Vagina (tissue), 2 donors: Measurements from ENCODE around the gene NPIPB2. TPM values are rescaled to one million over a fixed set of nuclear protein-coding genes. Genes with fewer than 3 reads are reported as not detected.
"Not testable (repeated sequence)": the region's sequence is repeated elsewhere in the genome, so short reads cannot be mapped to it uniquely, and the experiment has no call there.

Experiments
- DNase-seq, 2 donors: peaks; one replicate each; pipeline ENCODE4 v3.0.0-alpha.2; 2017; ENCODE audit errors: extremely low spot score in 2 of 2
- H3K27ac ChIP-seq: fragments of 200-600 bp; sonication (generic); one replicate; pipeline ENCODE4 v1.5.1; 2019
- H3K27me3 ChIP-seq: fragments of 200-600 bp; sonication (generic); one replicate; pipeline ENCODE4 v1.5.1; 2019
- H3K36me3 ChIP-seq, 2 donors: fragments of 200-600 bp; sonication (generic); one replicate each; pipeline ENCODE4 v1.5.1; 2017 to 2019
- H3K4me1 ChIP-seq: fragments of 200-600 bp; sonication (generic); one replicate; pipeline ENCODE4 v1.5.1; 2019
- H3K4me3 ChIP-seq, 2 donors: fragments of 200-600 bp; sonication (generic); 1 replicate in 1 of 2; 2 replicates in 1 of 2; pipeline ENCODE4 v1.5.1; 2016 to 2019
- H3K9me3 ChIP-seq: fragments of 200-600 bp; sonication (generic); one replicate; pipeline ENCODE4 v1.5.1; 2019
- POLR2A ChIP-seq, 2 donors: fragments of 450-650 bp; IDR thresholded peaks; one replicate each; pipeline ENCODE4 v1.6.1; 2017; ENCODE audit warnings: antibody characterized with exemption in 2 of 2, mild to moderate bottlenecking in 2 of 2, moderate library complexity in 2 of 2
- POLR2AphosphoS5 ChIP-seq, 2 donors: sonication (generic); formaldehyde crosslinking; IDR thresholded peaks; one replicate each; pipeline ENCODE4 v1.9.0; 2017; ENCODE audit warnings: antibody characterized with exemption in 2 of 2, mild to moderate bottlenecking in 2 of 2, low read depth in 1 of 2; ENCODE audit not compliant: insufficient read depth in 1 of 2
- intact Hi-C: fragments of 100-400 bp; cut with DNase I; formaldehyde crosslinking; loops from one replicate; pipeline ENCODE4 v1.15.1; 2023
- total RNA-seq: library from RNA; depleted of rRNA; stranded (reverse); fragments of >200 nt; gene quantifications from one replicate; pipeline ENCODE4 v1.2.3, GENCODE V29; 2016
- TF ChIP-seq, protein P1 (sequence below), 3 experiments: fragments of 450-650 bp in 2 of 3; fragments of 200-600 bp in 1 of 3; sonication (generic) in 1 of 3; IDR thresholded peaks; one replicate each; pipeline ENCODE4 v1.5.1; 2017 to 2019; ENCODE audit warnings: antibody characterized with exemption in 3 of 3, mild to moderate bottlenecking in 2 of 3, moderate library complexity in 2 of 3

NPIPB2 gene
- total RNA-seq, 1 donor from 2014 or later, result 13.5 TPM

DNA sequence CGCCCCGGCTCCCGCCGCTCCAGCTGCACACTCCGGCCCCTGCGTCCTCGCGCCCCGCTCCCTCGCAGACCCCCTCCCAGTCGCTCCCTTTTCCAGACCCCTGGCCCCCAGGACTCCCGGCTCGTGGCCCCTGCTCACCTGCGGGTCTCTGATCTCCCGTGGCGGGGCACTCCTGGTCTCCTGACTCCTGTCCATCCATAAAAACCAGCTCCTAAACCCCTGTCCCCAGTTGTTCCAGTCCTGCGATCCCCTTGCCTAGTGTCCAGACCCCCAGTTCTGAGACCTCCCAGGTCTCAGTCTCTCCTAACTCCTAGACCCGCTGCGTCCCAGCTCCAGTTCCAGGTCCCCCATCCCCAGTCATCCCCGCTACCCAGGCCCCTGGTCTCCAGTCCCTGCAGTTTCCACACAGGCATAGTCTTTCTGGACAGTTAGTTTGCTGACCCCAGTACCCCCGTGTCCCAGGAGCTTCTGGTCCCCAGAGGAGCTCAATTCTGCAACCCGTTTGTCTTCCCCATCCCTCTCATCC, 35.1 kb upstream of the NPIPB2 start:
- Histone ChIP-seq H3K27me3 (no peaks in the 10 kb centered on the region), H3K27ac (peak overlapping the region; percentile 92), H3K9me3 (no peaks in the 10 kb centered on the region), H3K4me3 (peak overlapping the region; percentile 90 to 97), H3K36me3 (peaks cover 0 to 3% of the 10 kb centered on the region in 2 donors), H3K4me1 (peaks cover 28% of the 10 kb centered on the region)
- TF ChIP-seq POLR2A (IDR thresholded peaks at IDR 0.05) (no peak), POLR2AphosphoS5 (IDR thresholded peaks at IDR 0.05; ENCODE audit: insufficient read depth in 1 of 2, low read depth in 1 of 2) (no peak)
- TF ChIP-seq, protein P1, sequence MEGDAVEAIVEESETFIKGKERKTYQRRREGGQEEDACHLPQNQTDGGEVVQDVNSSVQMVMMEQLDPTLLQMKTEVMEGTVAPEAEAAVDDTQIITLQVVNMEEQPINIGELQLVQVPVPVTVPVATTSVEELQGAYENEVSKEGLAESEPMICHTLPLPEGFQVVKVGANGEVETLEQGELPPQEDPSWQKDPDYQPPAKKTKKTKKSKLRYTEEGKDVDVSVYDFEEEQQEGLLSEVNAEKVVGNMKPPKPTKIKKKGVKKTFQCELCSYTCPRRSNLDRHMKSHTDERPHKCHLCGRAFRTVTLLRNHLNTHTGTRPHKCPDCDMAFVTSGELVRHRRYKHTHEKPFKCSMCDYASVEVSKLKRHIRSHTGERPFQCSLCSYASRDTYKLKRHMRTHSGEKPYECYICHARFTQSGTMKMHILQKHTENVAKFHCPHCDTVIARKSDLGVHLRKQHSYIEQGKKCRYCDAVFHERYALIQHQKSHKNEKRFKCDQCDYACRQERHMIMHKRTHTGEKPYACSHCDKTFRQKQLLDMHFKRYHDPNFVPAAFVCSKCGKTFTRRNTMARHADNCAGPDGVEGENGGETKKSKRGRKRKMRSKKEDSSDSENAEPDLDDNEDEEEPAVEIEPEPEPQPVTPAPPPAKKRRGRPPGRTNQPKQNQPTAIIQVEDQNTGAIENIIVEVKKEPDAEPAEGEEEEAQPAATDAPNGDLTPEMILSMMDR (IDR thresholded peaks at IDR 0.05), result no peak
- intact Hi-C loops, result loop anchor here (10.0 kb wide), 1 partner anchor 88 kb away; no protein-coding TSS in a partner anchor
- no peak for DNase-seq

DNA sequence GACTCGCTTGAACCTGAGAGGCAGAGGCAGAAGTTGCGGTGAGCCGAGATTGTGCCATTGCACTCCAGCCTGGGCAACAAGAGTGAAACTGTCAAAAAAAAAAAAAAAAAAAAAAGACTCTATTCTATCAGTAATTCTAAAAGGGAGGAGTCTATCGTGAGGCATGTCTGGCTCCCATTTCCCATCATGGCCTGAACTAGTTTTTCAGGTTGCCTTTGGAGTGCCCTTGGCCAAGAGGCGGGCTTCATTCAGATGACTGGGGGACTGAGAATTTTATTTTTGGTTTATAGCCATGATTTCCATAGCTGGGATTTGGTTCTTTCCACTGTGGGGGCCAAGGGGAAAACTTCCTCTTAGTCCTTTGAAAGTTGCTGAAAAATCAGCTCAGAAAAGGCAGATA, 31.2 kb upstream of the NPIPB2 start:
- intact Hi-C loops, result loop anchor here (10.0 kb wide), 1 partner anchor 92 kb away; no protein-coding TSS in a partner anchor
- H3K27ac ChIP-seq, result no peak overlapping the region
- H3K4me1 ChIP-seq, result peaks cover 22% of the 10 kb centered on the region
- peaks cover 0 to 3% of the 10 kb centered on the region in 2 donors for H3K36me3 ChIP-seq
- TF ChIP-seq POLR2A (IDR thresholded peaks at IDR 0.05), result no peak
- no peak for TF ChIP-seq POLR2AphosphoS5 (IDR thresholded peaks at IDR 0.05; ENCODE audit: insufficient read depth in 1 of 2, low read depth in 1 of 2)
- TF ChIP-seq, protein P1 (IDR thresholded peaks at IDR 0.05), result no peak
- H3K4me3 ChIP-seq, result no peak overlapping the region
- H3K27me3 ChIP-seq, result no peaks in the 10 kb centered on the region
- no peak for DNase-seq
- no peaks in the 10 kb centered on the region for H3K9me3 ChIP-seq

DNA sequence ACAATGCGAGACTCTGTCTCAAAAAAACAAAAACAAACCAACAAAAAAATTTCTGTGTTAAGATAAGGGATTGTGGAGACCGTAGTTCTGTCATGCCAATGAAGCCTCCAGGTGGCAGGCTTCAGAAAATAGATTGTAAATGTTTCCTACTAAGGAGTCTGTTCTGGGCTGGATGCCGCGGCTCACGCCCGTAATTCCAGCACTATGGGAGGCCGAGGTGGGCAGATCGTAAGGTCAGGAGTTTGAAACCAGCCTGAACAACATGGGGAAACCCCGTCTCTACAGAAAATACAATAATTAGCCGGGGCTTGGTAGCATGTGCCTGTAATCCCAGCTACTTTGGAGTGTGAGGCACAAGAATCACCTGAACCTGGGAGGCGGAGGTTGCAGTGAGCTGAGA, 30.3 kb upstream of the NPIPB2 start:
- Histone ChIP-seq H3K27me3 (no peaks in the 10 kb centered on the region), H3K4me1 (peaks cover 13% of the 10 kb centered on the region), H3K27ac (no peak overlapping the region), H3K36me3 (peaks cover 0 to 3% of the 10 kb centered on the region in 2 donors), H3K4me3 (no peak overlapping the region), H3K9me3 (no peaks in the 10 kb centered on the region)
- DNase-seq, result no peak
- TF ChIP-seq, protein P1 (IDR thresholded peaks at IDR 0.05), result no peak
- TF ChIP-seq POLR2AphosphoS5 (IDR thresholded peaks at IDR 0.05; ENCODE audit: insufficient read depth in 1 of 2, low read depth in 1 of 2) (no peak), POLR2A (IDR thresholded peaks at IDR 0.05) (no peak)
- intact Hi-C loops, result loop anchor here (10.0 kb wide), 1 partner anchor 93 kb away; no protein-coding TSS in a partner anchor

DNA sequence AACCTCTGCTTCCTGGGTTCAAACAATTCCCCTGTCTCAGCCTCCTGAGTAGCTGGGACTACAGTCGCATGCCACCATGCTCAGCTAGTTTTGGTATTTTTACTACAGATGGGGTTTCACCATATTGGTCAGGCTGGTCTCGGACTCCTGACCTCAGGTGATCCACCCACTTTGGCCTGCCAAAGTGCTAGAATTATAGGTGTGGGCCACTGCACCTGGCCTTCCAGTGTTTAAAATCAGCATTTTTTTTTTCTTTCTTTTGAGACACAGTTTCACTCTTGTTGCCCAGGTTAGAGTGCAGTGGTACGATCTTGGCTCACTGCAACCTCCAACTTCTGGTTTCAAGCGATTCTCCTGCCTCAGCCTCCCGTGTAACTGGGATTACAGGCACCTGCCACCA, 28.4 kb upstream of the NPIPB2 start:
- H3K27me3 ChIP-seq, H3K4me3 ChIP-seq, H3K27ac ChIP-seq, DNase-seq, H3K36me3 ChIP-seq, H3K4me1 ChIP-seq, H3K9me3 ChIP-seq: not testable (repeated sequence)
- intact Hi-C loops, result loop anchor here (10.0 kb wide), 1 partner anchor 95 kb away; no protein-coding TSS in a partner anchor

DNA sequence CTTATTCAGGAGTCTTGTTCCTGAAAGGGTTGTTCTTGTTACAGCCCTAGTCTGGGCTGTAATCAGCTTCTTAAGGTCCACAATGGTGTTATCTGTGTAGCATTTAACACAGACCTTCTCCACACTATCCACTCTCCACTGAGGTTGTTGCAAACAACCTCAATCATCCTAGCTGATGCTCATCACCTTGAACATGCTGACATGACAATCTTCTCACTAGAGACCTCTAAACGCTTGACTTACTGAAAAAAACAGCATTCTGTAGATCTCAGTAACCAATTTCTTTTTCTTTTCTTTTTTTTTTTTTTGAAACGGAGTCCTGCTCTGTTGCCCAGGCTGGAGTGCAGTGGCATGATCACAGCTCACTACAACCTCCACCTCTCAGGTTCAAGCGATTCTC, 26.7 kb upstream of the NPIPB2 start:
- Histone ChIP-seq H3K36me3 (peaks cover 0 to 3% of the 10 kb centered on the region in 2 donors), H3K4me1 (no peaks in the 10 kb centered on the region), H3K27ac (no peak overlapping the region), H3K9me3 (no peaks in the 10 kb centered on the region), H3K4me3 (no peak overlapping the region), H3K27me3 (no peaks in the 10 kb centered on the region)
- intact Hi-C loops, result loop anchor here (10.0 kb wide), 1 partner anchor 1114 kb away; no protein-coding TSS in a partner anchor
- no peak for DNase-seq
- no peak for TF ChIP-seq POLR2A (IDR thresholded peaks at IDR 0.05)
- no peak for TF ChIP-seq POLR2AphosphoS5 (IDR thresholded peaks at IDR 0.05; ENCODE audit: insufficient read depth in 1 of 2, low read depth in 1 of 2)
- TF ChIP-seq, protein P1 (IDR thresholded peaks at IDR 0.05), result no peak
